Tibial artery (tissue), 4 donors: Measurements from ENCODE around the gene EMX1.

ENCODE experiments used
- DNase-seq, 2 donors: peaks; one replicate each; pipeline ENCODE4 v3.0.0-alpha.2; 2019
- H3K27ac ChIP-seq, 2 donors: fragments of 200-600 bp; sonication (generic) in 1 of 2; 1 replicate in 1 of 2; 2 replicates in 1 of 2; pipeline ENCODE4 v1.5.1; 2018 to 2019; ENCODE audit warnings: mild to moderate bottlenecking in 1 of 2
- H3K27me3 ChIP-seq, 2 donors: fragments of 200-600 bp; sonication (generic) in 1 of 2; one replicate each; pipeline versions ENCODE4 v1.5.1 to v1.6.0; 2016 to 2019
- H3K36me3 ChIP-seq, 3 donors: fragments of 200-600 bp; sonication (generic) in 2 of 3; one replicate each; pipeline ENCODE4 v1.5.1; 2016 to 2019; ENCODE audit warnings: mild to moderate bottlenecking in 2 of 3
- H3K4me1 ChIP-seq, 4 donors: fragments of 200-600 bp; sonication (generic) in 2 of 4; 1 replicate in 3 of 4; 2 replicates in 1 of 4; pipeline ENCODE4 v1.5.1; 2016 to 2019
- H3K4me3 ChIP-seq, 2 donors: fragments of 200-600 bp; sonication (generic) in 1 of 2; 1 replicate in 1 of 2; 2 replicates in 1 of 2; pipeline ENCODE4 v1.5.1; 2018 to 2019; ENCODE audit warnings: mild to moderate bottlenecking in 2 of 2
- H3K9me3 ChIP-seq, 3 donors: fragments of 200-600 bp; sonication (generic) in 1 of 3; one replicate each; pipeline ENCODE4 v1.5.1; 2016 to 2019
- CTCF ChIP-seq, 2 experiments: fragments of 200-600 bp in 1 of 2; fragments of 450-650 bp in 1 of 2; IDR thresholded peaks; one replicate each; pipeline ENCODE4 v1.5.1; 2017 to 2019; ENCODE audit warnings: antibody characterized with exemption in 2 of 2, mild to moderate bottlenecking in 1 of 2, moderate library complexity in 1 of 2
- intact Hi-C: fragments of 100-400 bp; cut with DNase I; formaldehyde crosslinking; loops from one replicate; pipeline ENCODE4 v1.15.0; 2023; ENCODE audit warnings: low total_unique reads

The EMX1 gene

GRCh38 chr2:72940361-72940760 lies 23.0 kb downstream of the EMX1 start:
- TF ChIP-seq CTCF (IDR thresholded peaks at IDR 0.05) = no peak
- intact Hi-C loops = no loop called here

DNA sequence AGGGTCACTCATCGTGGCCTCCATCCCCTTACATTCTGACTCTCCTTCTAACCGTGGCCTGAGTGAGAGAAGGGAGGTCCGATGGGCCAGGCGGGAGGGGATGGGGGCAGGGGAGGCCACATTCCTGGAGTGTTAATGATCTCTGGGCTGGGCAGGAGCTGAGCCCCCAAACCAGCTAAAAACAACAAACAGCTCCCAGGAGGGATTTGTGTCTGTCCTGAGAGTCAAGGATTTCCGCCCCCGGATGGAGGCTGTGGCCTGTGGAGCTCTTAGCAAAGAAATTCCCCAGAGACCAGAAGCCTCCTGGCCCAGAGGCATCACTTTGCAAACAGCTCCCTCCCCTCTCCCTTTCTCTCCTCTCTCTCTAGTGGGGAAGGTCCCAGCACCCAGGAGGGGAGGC lies 23.5 kb downstream of the EMX1 start:
- no peak for DNase-seq
- H3K4me1 ChIP-seq = peaks cover 0 to 7% (median 0%) of the 10 kb centered on the region in 4 donors
- H3K27me3 ChIP-seq = peaks cover 0 to 7% of the 10 kb centered on the region in 2 donors
- H3K9me3 ChIP-seq = no peaks in the 10 kb centered on the region
- H3K36me3 ChIP-seq = peaks cover 0 to 29% (median 0%) of the 10 kb centered on the region in 3 donors
- H3K27ac ChIP-seq = no peak overlapping the region
- H3K4me3 ChIP-seq = no peak overlapping the region
- intact Hi-C loops = no loop called here
- no peak for TF ChIP-seq CTCF (IDR thresholded peaks at IDR 0.05)

More at GRCh38 chr2:72940361-72940760, 23.0 kb downstream of the EMX1 start:
- Histone ChIP-seq H3K9me3 (no peaks in the 10 kb centered on the region), H3K4me1 (peaks cover 0 to 7% (median 0%) of the 10 kb centered on the region in 4 donors), H3K27me3 (peaks cover 0 to 8% of the 10 kb centered on the region in 2 donors), H3K4me3 (no peak overlapping the region), H3K36me3 (peaks cover 0 to 28% (median 0%) of the 10 kb centered on the region in 3 donors), H3K27ac (no peak overlapping the region)
- no peak for DNase-seq

DNA sequence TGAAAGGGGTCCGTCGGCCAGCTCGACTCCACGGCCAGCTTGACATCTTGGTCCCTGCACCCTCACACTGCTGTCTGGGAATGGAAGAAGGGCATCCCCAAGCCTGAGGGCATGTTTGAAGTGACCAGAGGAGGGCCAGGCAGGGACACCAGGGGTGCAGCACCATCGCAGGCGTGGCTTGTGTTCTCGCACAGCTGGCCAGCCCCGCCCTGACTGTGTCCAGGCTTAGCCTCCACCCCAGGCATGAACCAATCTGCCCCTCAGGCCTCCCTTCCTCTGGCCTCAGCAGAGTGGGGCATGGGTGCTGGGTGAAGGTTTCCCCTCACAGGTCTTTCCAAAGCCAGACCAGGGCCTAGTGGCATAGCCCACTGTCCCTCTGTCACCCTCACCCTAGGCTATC lies 25.0 kb downstream of the EMX1 start:
- H3K4me1 ChIP-seq = no peaks in the 10 kb centered on the region
- H3K27me3 ChIP-seq = no peaks in the 10 kb centered on the region
- H3K9me3 ChIP-seq = no peaks in the 10 kb centered on the region
- peaks cover 0 to 29% (median 0%) of the 10 kb centered on the region in 3 donors for H3K36me3 ChIP-seq
- H3K4me3 ChIP-seq = no peak overlapping the region
- no peak overlapping the region for H3K27ac ChIP-seq
- DNase-seq = no peak
- no peak for TF ChIP-seq CTCF (IDR thresholded peaks at IDR 0.05)
- intact Hi-C loops = no loop called here

- H3K36me3 ChIP-seq = peaks cover 0 to 29% (median 0%) of the 10 kb centered on the region in 3 donors
- no peak for DNase-seq
- H3K9me3 ChIP-seq = no peaks in the 10 kb centered on the region
- no peaks in the 10 kb centered on the region for H3K4me1 ChIP-seq
- H3K27ac ChIP-seq = no peak overlapping the region
- TF ChIP-seq CTCF (IDR thresholded peaks at IDR 0.05) = no peak
- intact Hi-C loops = no loop called here
- no peak overlapping the region for H3K4me3 ChIP-seq
- no peaks in the 10 kb centered on the region for H3K27me3 ChIP-seq
Measured at GRCh38 chr2:72942881-72943418, 25.6 kb downstream of the EMX1 start.

GRCh38 chr2:72943540-72944395 lies 26.4 kb downstream of the EMX1 start:
- H3K4me1 ChIP-seq = no peaks in the 10 kb centered on the region
- no peaks in the 10 kb centered on the region for H3K27me3 ChIP-seq
- peaks cover 0 to 29% (median 0%) of the 10 kb centered on the region in 3 donors for H3K36me3 ChIP-seq
- no peak for DNase-seq
- H3K9me3 ChIP-seq = no peaks in the 10 kb centered on the region
- no peak overlapping the region for H3K27ac ChIP-seq
- intact Hi-C loops = no loop called here
- H3K4me3 ChIP-seq = no peak overlapping the region
- no peak for TF ChIP-seq CTCF (IDR thresholded peaks at IDR 0.05)
